HTR-8/SVneo (cell line): ENCODE results near the gene SPDYE3.

Source experiments
- DNase-seq: peaks from one replicate; pipeline ENCODE4 v3.0.0; 2011; ENCODE audit warnings: low spot score, mixed read lengths; ENCODE audit not compliant: insufficient read length
- FAIRE-seq: peaks from 2 replicates; lab custom pipeline; 2011; peaks lifted over from hg19 to GRCh38; lab: Jason Lieb, UNC

SPDYE3 gene

GRCh38 chr7:100367676-100368613, 60.4 kb downstream of the SPDYE3 start:
- FAIRE-seq (no peak), DNase-seq (no peak)

GRCh38 chr7:100369105-100369504, 61.6 kb downstream of the SPDYE3 start:
- no peak for FAIRE-seq
- no peak for DNase-seq

GRCh38 chr7:100370303-100370702, 62.8 kb downstream of the SPDYE3 start:
- DNase-seq (no peak), FAIRE-seq (no peak)

- DNase-seq (no peak), FAIRE-seq (no peak)
These were observed 63.2 kb downstream of the SPDYE3 start for GRCh38 chr7:100370746-100371145.

GRCh38 chr7:100371561-100372171, 64.2 kb downstream of the SPDYE3 start:
- no peak for DNase-seq
- no peak for FAIRE-seq
